Esophagus squamous epithelium (tissue), 5 donors: ENCODE data around the gene GNPAT. TPM values are rescaled to one million over a fixed set of nuclear protein-coding genes. Genes with fewer than 3 reads are reported as not detected.

Source experiments
- DNase-seq: peaks from one replicate; lab custom pipeline; 2025; lab: John Stamatoyannopoulos, UW
- H3K27ac ChIP-seq, 4 donors: fragments of 200-600 bp; sonication (generic); one replicate each; pipeline ENCODE4 v1.5.1; 2016 to 2019; ENCODE audit warnings: mild to moderate bottlenecking in 1 of 4
- H3K27me3 ChIP-seq, 4 donors: fragments of 200-600 bp; sonication (generic); 1 replicate in 3 of 4; 2 replicates in 1 of 4; pipeline versions ENCODE4 v1.5.1 to v1.6.0; 2017 to 2021; ENCODE audit warnings: antibody characterized with exemption in 1 of 4
- H3K36me3 ChIP-seq, 3 donors: fragments of 200-600 bp; sonication (generic); one replicate each; pipeline ENCODE4 v1.5.1; 2016 to 2019
- H3K4me1 ChIP-seq, 3 donors: fragments of 200-600 bp; sonication (generic); one replicate each; pipeline ENCODE4 v1.5.1; 2017 to 2019
- H3K4me3 ChIP-seq, 4 donors: fragments of 200-600 bp; sonication (generic); 1 replicate in 3 of 4; 2 replicates in 1 of 4; pipeline ENCODE4 v1.5.1; 2016 to 2019; ENCODE audit warnings: mild to moderate bottlenecking in 2 of 4, moderate library complexity in 1 of 4
- H3K9me3 ChIP-seq, 3 donors: fragments of 200-600 bp; sonication (generic); one replicate each; pipeline ENCODE4 v1.5.1; 2016 to 2019
- CTCF ChIP-seq, 6 experiments: fragments of 450-650 bp in 4 of 6; fragments of 200-600 bp in 2 of 6; sonication (generic) in 2 of 6; IDR thresholded peaks; one replicate each; pipeline ENCODE4 v1.5.1; 2016 to 2019; ENCODE audit warnings: antibody characterized with exemption in 6 of 6, mild to moderate bottlenecking in 4 of 6, moderate library complexity in 4 of 6
- POLR2A ChIP-seq, 4 donors: fragments of 450-650 bp; IDR thresholded peaks; one replicate each; pipeline ENCODE4 v1.6.1; 2017; ENCODE audit warnings: antibody characterized with exemption in 4 of 4, mild to moderate bottlenecking in 4 of 4, moderate library complexity in 3 of 4
- WGBS, 2 donors: methylation state at CpG; one replicate each; pipeline ENCODE4 v1.1.5; 2018; 5-methylcytosine and 5-hydroxymethylcytosine counted together
- intact Hi-C: fragments of 100-400 bp; cut with DNase I; formaldehyde crosslinking; loops from one replicate; pipeline ENCODE4 v1.15.0; 2022
- total RNA-seq, 4 donors: library from RNA; depleted of rRNA; stranded (reverse); fragments of >200 nt; gene quantifications; one replicate each; pipeline ENCODE4 v1.1.0, GENCODE V29; 2016
- donor health status: DM: yes; HTN: yes; CAD: no.

Gene GNPAT
- total RNA-seq, 4 donors from 2014 or later, result 14.9 to 44.0 (median 25.2) TPM

- H3K27me3 ChIP-seq, result no peaks in the 10 kb centered on the region
- TF ChIP-seq CTCF (IDR thresholded peaks at IDR 0.05) (no peak), POLR2A (IDR thresholded peaks at IDR 0.05) (no peak)
- H3K9me3 ChIP-seq, result no peaks in the 10 kb centered on the region
- no peak overlapping the region for H3K27ac ChIP-seq
- WGBS, 2 donors, result 88 to 96% methylated on average over 4 to 9 of the region's 9 CpGs
- H3K36me3 ChIP-seq, result peaks cover 0 to 57% (median 0%) of the 10 kb centered on the region in 3 donors
- H3K4me3 ChIP-seq, result no peak overlapping the region
- intact Hi-C loops, result no loop called here
- DNase-seq, result no peak
- H3K4me1 ChIP-seq, result peaks cover 1 to 29% (median 5%) of the 10 kb centered on the region in 3 donors
These were observed 4.1 kb upstream of the GNPAT start for GRCh38 chr1:231236938-231237337.

- 85 to 100% methylated on average over 1 of the region's 1 CpG for WGBS, 2 donors
- H3K4me1 ChIP-seq, result peaks cover 4 to 43% (median 16%) of the 10 kb centered on the region in 3 donors
These were observed 2.7 kb upstream of the GNPAT start for GRCh38 chr1:231238298-231238697.

DNA sequence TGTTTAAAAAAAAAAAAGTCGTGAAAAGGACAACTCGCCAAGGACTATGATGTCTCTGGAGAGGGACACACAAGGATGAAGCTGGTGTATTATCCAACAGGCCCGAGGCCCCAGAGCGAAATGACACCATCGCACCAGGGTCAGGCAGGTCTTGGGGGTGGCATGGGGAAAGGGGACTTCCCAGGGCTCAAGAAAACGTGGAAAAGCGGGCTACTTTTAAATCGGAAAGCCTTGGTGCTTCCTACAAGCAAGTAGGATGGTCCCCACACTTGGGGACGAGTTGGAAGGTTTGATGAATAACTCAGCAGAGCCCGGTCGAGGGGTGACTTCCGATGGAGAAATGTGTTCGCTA lies 505 bp upstream of the GNPAT start:
- Histone ChIP-seq H3K4me1 (peaks cover 4 to 60% (median 19%) of the 10 kb centered on the region in 3 donors), H3K9me3 (no peaks in the 10 kb centered on the region), H3K36me3 (peaks cover 0 to 39% (median 0%) of the 10 kb centered on the region in 3 donors), H3K27ac (peak overlapping the region; percentile 83 to 90 (median 86)), H3K4me3 (peak overlapping the region; percentile 68 to 90 (median 78)), H3K27me3 (no peaks in the 10 kb centered on the region)
- 1% methylated on average over 13 of the region's 13 CpGs for WGBS, 2 donors
- no peak for TF ChIP-seq POLR2A (IDR thresholded peaks at IDR 0.05)
- TF ChIP-seq CTCF (IDR thresholded peaks at IDR 0.05), result no peak
- no peak for DNase-seq
- intact Hi-C loops, result no loop called here

More at GRCh38 chr1:231238298-231238697, 2.7 kb upstream of the GNPAT start:
- intact Hi-C loops, result no loop called here
- Histone ChIP-seq H3K27ac (no peak overlapping the region), H3K4me3 (no peak overlapping the region), H3K27me3 (no peaks in the 10 kb centered on the region), H3K36me3 (peaks cover 0 to 50% (median 0%) of the 10 kb centered on the region in 3 donors), H3K9me3 (no peaks in the 10 kb centered on the region)
- TF ChIP-seq CTCF (IDR thresholded peaks at IDR 0.05) (no peak), POLR2A (IDR thresholded peaks at IDR 0.05) (no peak)
- no peak for DNase-seq

DNA sequence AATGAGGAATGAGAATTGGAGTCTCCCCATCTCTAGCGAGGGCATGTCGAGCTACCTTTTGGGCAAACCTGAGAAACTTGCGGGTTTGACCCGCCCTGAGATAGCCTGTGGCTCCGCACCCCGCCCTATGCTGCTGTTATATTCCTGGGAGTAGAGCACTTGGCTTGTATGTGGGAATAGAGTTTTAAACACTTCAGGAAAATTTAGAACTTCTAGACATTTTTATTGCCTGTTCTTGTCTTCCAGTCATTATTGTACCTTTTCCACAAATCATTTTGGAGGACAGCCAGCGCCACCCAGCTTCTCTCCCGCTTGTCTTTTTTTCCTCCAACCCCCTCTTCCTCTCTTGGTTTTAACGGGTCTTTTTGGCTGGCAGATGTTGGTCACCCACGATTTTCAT lies 738 bp downstream of the GNPAT start:
- 0% methylated on average over 10 of the region's 10 CpGs for WGBS, 2 donors
- no peaks in the 10 kb centered on the region for H3K9me3 ChIP-seq
- DNase-seq, result no peak
- intact Hi-C loops, result no loop called here
- H3K36me3 ChIP-seq, result peaks cover 0 to 39% (median 0%) of the 10 kb centered on the region in 3 donors
- H3K27ac ChIP-seq, result peak overlapping the region in 3 of 4 donors; percentile 83 to 90 (median 86)
- peaks cover 4 to 53% (median 19%) of the 10 kb centered on the region in 3 donors for H3K4me1 ChIP-seq
- TF ChIP-seq CTCF (IDR thresholded peaks at IDR 0.05), result no peak
- H3K27me3 ChIP-seq, result no peaks in the 10 kb centered on the region
- peak overlapping the region; percentile 68 to 90 (median 78) for H3K4me3 ChIP-seq

GRCh38 chr1:231242516-231243198 lies 1.6 kb downstream of the GNPAT start:
- no peak for DNase-seq
- WGBS, 2 donors, result 40 to 50% methylated on average over 5 of the region's 5 CpGs
- no peak for TF ChIP-seq CTCF (IDR thresholded peaks at IDR 0.05)
- TF ChIP-seq POLR2A (IDR thresholded peaks at IDR 0.05), result no peak
- Histone ChIP-seq H3K4me3 (peak overlapping the region in 2 of 4 donors; percentile 71 to 90), H3K9me3 (no peaks in the 10 kb centered on the region), H3K36me3 (peaks cover 0 to 39% (median 0%) of the 10 kb centered on the region in 3 donors), H3K27me3 (no peaks in the 10 kb centered on the region), H3K4me1 (peaks cover 4 to 51% (median 19%) of the 10 kb centered on the region in 3 donors), H3K27ac (no peak overlapping the region)
- intact Hi-C loops, result no loop called here
